ENCODE results near the gene MEF2D.

The MEF2D gene

DNA sequence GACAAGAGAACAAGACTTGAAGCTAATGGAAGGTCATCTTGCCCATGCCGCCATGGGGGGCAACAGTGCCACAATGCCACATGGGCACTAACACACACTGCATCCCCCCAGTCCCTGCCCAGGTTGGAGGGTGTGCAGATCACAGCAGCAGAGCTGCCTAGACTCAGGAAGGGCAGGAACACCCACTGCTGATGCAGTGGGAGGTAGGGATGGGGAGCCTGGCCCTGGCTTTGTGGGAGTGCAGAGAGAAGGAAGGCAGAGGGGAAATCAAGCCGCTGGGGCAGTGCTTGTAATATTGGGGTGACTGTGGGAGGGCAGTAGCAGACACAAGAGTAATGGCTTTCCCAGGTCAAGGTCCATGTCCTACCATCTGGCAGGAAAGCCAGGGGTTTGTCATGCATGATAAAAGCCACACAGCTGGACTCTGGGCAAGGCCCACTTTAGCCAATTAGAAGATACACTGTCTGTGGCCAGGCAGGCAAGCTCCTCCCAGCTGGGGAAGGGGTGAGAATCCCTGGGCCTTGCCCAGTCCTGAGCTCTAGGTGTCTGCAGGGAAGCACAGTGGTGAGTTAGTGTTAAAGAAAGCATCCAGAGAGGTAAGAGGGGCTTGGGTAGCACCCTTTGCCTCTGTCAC is 25.4 kb upstream of the MEF2D start:
- Histone ChIP-seq H3K18ac (ENCODE audit: low read length) (no peak overlapping the region), H3K4ac (ENCODE audit: low read length) (no peak overlapping the region), H3K23ac (ENCODE audit: low read depth, low read length, poor library complexity) (peak overlapping the region; percentile 77), H3K27me3 (ENCODE audit: control insufficient read depth in 3 of 3, insufficient read depth in 3 of 3, low read depth in 1 of 3, low read length in 3 of 3) (no peaks in the 10 kb centered on the region), H3K4me2 (ENCODE audit: insufficient read depth, low read length, poor library complexity, severe bottlenecking) (no peak overlapping the region), H3K36me3 (replicated peaks in 1 of 2; ENCODE audit: control insufficient read depth in 2 of 2, insufficient read depth in 2 of 2, low read length in 2 of 2) (peaks cover 34 to 68% of the 10 kb centered on the region in 2 donors), H4K91ac (ENCODE audit: low read depth, low read length, poor library complexity) (no peak overlapping the region), H3K4me3 (ENCODE audit: low read length in 2 of 2) (no peak overlapping the region), H3K9ac (ENCODE audit: low read depth, low read length, poor library complexity) (peak overlapping the region; percentile 12), H2BK15ac (ENCODE audit: low read length) (no peak overlapping the region), H2AK5ac (ENCODE audit: low read depth, low read length) (no peak overlapping the region), H3K14ac (ENCODE audit: low read length) (peak overlapping the region; percentile 17), H2BK5ac (ENCODE audit: low read length) (no peak overlapping the region), H3K4me1 (ENCODE audit: control insufficient read depth in 2 of 2, insufficient read depth in 1 of 2, low read depth in 1 of 2, low read length in 2 of 2) (no peaks in the 10 kb centered on the region), H2AFZ (ENCODE audit: low read length) (no peak overlapping the region), H2BK120ac (ENCODE audit: low read depth, low read length) (no peak overlapping the region), H2BK12ac (ENCODE audit: low read length) (no peak overlapping the region), H3K9me3 (replicated peaks in 1 of 2; ENCODE audit: control insufficient read depth in 2 of 2, insufficient read depth in 1 of 2, low read depth in 1 of 2, low read length in 2 of 2) (peaks cover 0 to 5% of the 10 kb centered on the region in 2 donors), H4K8ac (ENCODE audit: low read depth, low read length) (no peak overlapping the region), H3K27ac (replicated peaks; ENCODE audit: low read length) (no peak overlapping the region), H3K79me1 (ENCODE audit: low read depth, low read length) (peaks cover 2% of the 10 kb centered on the region)
- DNase-seq (ENCODE audit: low spot score) = no peak
- WGBS, 2 donors (ENCODE audit: extremely low coverage in 2 of 2, insufficient read length in 2 of 2, insufficient replicate concordance in 1 of 2) = no CpG with 5 or more reads among the region's 2 CpGs

DNA sequence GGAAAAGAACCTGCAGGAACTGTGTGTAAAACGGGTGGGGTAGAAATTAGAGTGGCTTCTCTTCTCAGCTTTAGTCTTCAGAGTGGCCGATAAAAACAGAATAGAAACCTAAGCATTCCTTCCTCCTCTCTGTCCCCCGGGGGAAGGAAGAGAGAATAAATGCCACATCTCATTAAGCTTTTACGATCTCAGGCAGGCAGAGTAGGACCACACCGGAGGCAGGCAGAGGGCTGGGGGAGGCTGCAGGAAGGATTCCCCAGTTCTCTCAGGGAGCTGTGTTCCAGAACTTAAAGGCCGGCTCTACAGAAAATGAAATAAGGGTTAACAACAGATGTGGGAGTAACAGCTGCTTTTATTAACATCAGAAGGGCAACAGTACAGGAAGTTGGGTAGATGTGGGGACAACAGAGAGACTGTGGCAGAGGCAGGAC is 24.5 kb upstream of the MEF2D start:
- Histone ChIP-seq H3K23ac (ENCODE audit: low read depth, low read length, poor library complexity) (no peak overlapping the region), H3K79me1 (ENCODE audit: low read depth, low read length) (peaks cover 2% of the 10 kb centered on the region), H4K8ac (ENCODE audit: low read depth, low read length) (no peak overlapping the region), H2BK120ac (ENCODE audit: low read depth, low read length) (no peak overlapping the region), H3K4me3 (ENCODE audit: low read length in 2 of 2) (no peak overlapping the region), H3K9ac (ENCODE audit: low read depth, low read length, poor library complexity) (no peak overlapping the region), H2AFZ (ENCODE audit: low read length) (no peak overlapping the region), H3K27me3 (ENCODE audit: control insufficient read depth in 3 of 3, insufficient read depth in 3 of 3, low read depth in 1 of 3, low read length in 3 of 3) (no peaks in the 10 kb centered on the region), H2AK5ac (ENCODE audit: low read depth, low read length) (no peak overlapping the region), H3K4ac (ENCODE audit: low read length) (no peak overlapping the region), H3K18ac (ENCODE audit: low read length) (no peak overlapping the region), H3K36me3 (replicated peaks in 1 of 2; ENCODE audit: control insufficient read depth in 2 of 2, insufficient read depth in 2 of 2, low read length in 2 of 2) (peaks cover 27 to 59% of the 10 kb centered on the region in 2 donors), H3K4me1 (ENCODE audit: control insufficient read depth in 2 of 2, insufficient read depth in 1 of 2, low read depth in 1 of 2, low read length in 2 of 2) (no peaks in the 10 kb centered on the region), H3K9me3 (replicated peaks in 1 of 2; ENCODE audit: control insufficient read depth in 2 of 2, insufficient read depth in 1 of 2, low read depth in 1 of 2, low read length in 2 of 2) (peaks cover 0 to 5% of the 10 kb centered on the region in 2 donors), H3K27ac (replicated peaks; ENCODE audit: low read length) (no peak overlapping the region), H2BK5ac (ENCODE audit: low read length) (no peak overlapping the region), H2BK15ac (ENCODE audit: low read length) (no peak overlapping the region), H2BK12ac (ENCODE audit: low read length) (no peak overlapping the region), H3K14ac (ENCODE audit: low read length) (no peak overlapping the region), H4K91ac (ENCODE audit: low read depth, low read length, poor library complexity) (no peak overlapping the region), H3K4me2 (ENCODE audit: insufficient read depth, low read length, poor library complexity, severe bottlenecking) (no peak overlapping the region)
- no CpG with 5 or more reads among the region's 6 CpGs for WGBS, 2 donors (ENCODE audit: extremely low coverage in 2 of 2, insufficient read length in 2 of 2, insufficient replicate concordance in 1 of 2)
- DNase-seq (ENCODE audit: low spot score) = no peak

DNA sequence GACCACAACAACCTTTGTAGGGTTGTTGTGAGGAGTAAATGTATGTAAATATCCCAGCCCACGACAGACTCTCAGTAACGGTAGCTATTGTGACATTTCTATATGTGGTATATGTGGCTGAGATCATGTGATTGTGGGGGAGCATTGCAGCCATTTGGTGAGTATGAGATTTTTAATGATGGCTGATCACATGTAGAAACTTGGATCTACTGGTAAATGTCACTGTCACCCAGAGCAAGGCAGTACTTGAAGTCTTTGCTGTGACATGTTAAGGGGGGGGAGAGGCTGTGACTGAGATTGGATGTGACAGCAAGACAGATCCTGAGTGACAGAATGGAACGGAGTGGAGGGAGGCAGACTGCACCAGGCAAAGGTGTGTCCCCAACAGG is 23.9 kb upstream of the MEF2D start:
- WGBS, 2 donors (ENCODE audit: extremely low coverage in 2 of 2, insufficient read length in 2 of 2, insufficient replicate concordance in 1 of 2) = no CpG with 5 or more reads among the region's 3 CpGs
- Histone ChIP-seq H4K8ac (ENCODE audit: low read depth, low read length) (no peak overlapping the region), H3K9ac (ENCODE audit: low read depth, low read length, poor library complexity) (no peak overlapping the region), H3K36me3 (replicated peaks in 1 of 2; ENCODE audit: control insufficient read depth in 2 of 2, insufficient read depth in 2 of 2, low read length in 2 of 2) (peaks cover 26 to 53% of the 10 kb centered on the region in 2 donors), H2AK5ac (ENCODE audit: low read depth, low read length) (no peak overlapping the region), H3K79me1 (ENCODE audit: low read depth, low read length) (peaks cover 2% of the 10 kb centered on the region), H4K91ac (ENCODE audit: low read depth, low read length, poor library complexity) (no peak overlapping the region), H3K18ac (ENCODE audit: low read length) (no peak overlapping the region), H3K27ac (replicated peaks; ENCODE audit: low read length) (no peak overlapping the region), H2BK5ac (ENCODE audit: low read length) (no peak overlapping the region), H3K27me3 (ENCODE audit: control insufficient read depth in 3 of 3, insufficient read depth in 3 of 3, low read depth in 1 of 3, low read length in 3 of 3) (no peaks in the 10 kb centered on the region), H3K4ac (ENCODE audit: low read length) (no peak overlapping the region), H2BK12ac (ENCODE audit: low read length) (no peak overlapping the region), H2BK15ac (ENCODE audit: low read length) (no peak overlapping the region), H2BK120ac (ENCODE audit: low read depth, low read length) (no peak overlapping the region), H3K4me2 (ENCODE audit: insufficient read depth, low read length, poor library complexity, severe bottlenecking) (no peak overlapping the region), H3K4me1 (ENCODE audit: control insufficient read depth in 2 of 2, insufficient read depth in 1 of 2, low read depth in 1 of 2, low read length in 2 of 2) (no peaks in the 10 kb centered on the region), H2AFZ (ENCODE audit: low read length) (no peak overlapping the region), H3K14ac (ENCODE audit: low read length) (no peak overlapping the region), H3K9me3 (replicated peaks in 1 of 2; ENCODE audit: control insufficient read depth in 2 of 2, insufficient read depth in 1 of 2, low read depth in 1 of 2, low read length in 2 of 2) (peaks cover 0 to 5% of the 10 kb centered on the region in 2 donors), H3K4me3 (ENCODE audit: low read length in 2 of 2) (no peak overlapping the region), H3K23ac (ENCODE audit: low read depth, low read length, poor library complexity) (no peak overlapping the region)
- DNase-seq (ENCODE audit: low spot score) = no peak

DNA sequence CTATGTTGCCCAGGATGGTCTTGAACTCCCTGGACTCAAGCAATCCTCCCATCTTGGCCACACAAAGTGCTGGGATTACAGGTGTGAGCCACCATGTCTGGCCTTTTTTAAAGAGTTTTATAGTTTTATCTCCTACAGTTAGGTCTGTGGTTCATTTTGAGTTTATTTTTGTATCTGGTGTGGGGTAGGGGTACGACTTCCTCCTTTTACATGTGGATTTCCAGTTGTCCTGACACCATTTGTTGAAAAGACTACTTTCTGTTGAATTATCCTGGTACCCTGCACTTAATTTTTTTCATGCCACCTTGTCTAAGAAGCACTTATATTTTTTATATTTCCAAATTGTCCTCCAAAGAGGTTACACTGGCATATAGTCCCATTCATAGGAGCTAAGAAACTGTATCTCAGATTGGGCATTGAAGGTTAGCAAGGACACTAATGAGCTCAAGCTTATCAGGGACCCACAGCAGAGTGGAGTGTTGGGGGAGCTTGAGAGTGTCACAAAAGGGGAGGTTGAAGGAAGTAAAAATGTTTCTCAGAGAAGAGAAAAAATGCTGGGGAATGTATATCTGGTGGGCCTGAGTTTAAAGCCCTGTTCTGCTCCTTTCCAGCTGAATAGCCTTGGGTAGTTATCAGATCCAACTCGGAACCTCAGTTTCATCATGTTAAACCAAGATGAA is 23.4 kb upstream of the MEF2D start:
- no peak for DNase-seq (ENCODE audit: low spot score)
- Histone ChIP-seq H2BK120ac (ENCODE audit: low read depth, low read length) (no peak overlapping the region), H3K36me3 (replicated peaks in 1 of 2; ENCODE audit: control insufficient read depth in 2 of 2, insufficient read depth in 2 of 2, low read length in 2 of 2) (peaks cover 23 to 47% of the 10 kb centered on the region in 2 donors), H3K79me1 (ENCODE audit: low read depth, low read length) (peaks cover 2% of the 10 kb centered on the region), H3K4ac (ENCODE audit: low read length) (no peak overlapping the region), H2BK12ac (ENCODE audit: low read length) (no peak overlapping the region), H4K91ac (ENCODE audit: low read depth, low read length, poor library complexity) (no peak overlapping the region), H2AK5ac (ENCODE audit: low read depth, low read length) (no peak overlapping the region), H3K4me2 (ENCODE audit: insufficient read depth, low read length, poor library complexity, severe bottlenecking) (no peak overlapping the region), H3K18ac (ENCODE audit: low read length) (no peak overlapping the region), H3K14ac (ENCODE audit: low read length) (no peak overlapping the region), H3K9me3 (replicated peaks in 1 of 2; ENCODE audit: control insufficient read depth in 2 of 2, insufficient read depth in 1 of 2, low read depth in 1 of 2, low read length in 2 of 2) (peaks cover 0 to 3% of the 10 kb centered on the region in 2 donors), H3K23ac (ENCODE audit: low read depth, low read length, poor library complexity) (no peak overlapping the region), H3K9ac (ENCODE audit: low read depth, low read length, poor library complexity) (no peak overlapping the region), H3K27me3 (ENCODE audit: control insufficient read depth in 3 of 3, insufficient read depth in 3 of 3, low read depth in 1 of 3, low read length in 3 of 3) (no peaks in the 10 kb centered on the region), H2AFZ (ENCODE audit: low read length) (no peak overlapping the region), H3K4me3 (ENCODE audit: low read length in 2 of 2) (no peak overlapping the region), H3K4me1 (ENCODE audit: control insufficient read depth in 2 of 2, insufficient read depth in 1 of 2, low read depth in 1 of 2, low read length in 2 of 2) (no peaks in the 10 kb centered on the region), H2BK15ac (ENCODE audit: low read length) (no peak overlapping the region), H3K27ac (replicated peaks; ENCODE audit: low read length) (no peak overlapping the region), H2BK5ac (ENCODE audit: low read length) (no peak overlapping the region), H4K8ac (ENCODE audit: low read depth, low read length) (no peak overlapping the region)
- WGBS, 2 donors (ENCODE audit: extremely low coverage in 2 of 2, insufficient read length in 2 of 2, insufficient replicate concordance in 1 of 2) = no CpG with 5 or more reads among the region's 2 CpGs

Data from neuronal stem cell (in vitro differentiated cells).